ENCODE measurements around the gene FBLN5.

GRCh38 chr14:91873471-91874415 is 73.8 kb downstream of the FBLN5 start:
- TF ChIP-seq CTCF (IDR thresholded peaks at IDR 0.05) (no peak), POLR2A (IDR thresholded peaks at IDR 0.05) (no peak), POLR2AphosphoS5 (IDR thresholded peaks at IDR 0.05; ENCODE audit: insufficient read depth in 1 of 2, low read depth in 1 of 2) (no peak)

All from vagina (tissue), 2 donors.